CD1c-positive myeloid dendritic cell (primary cell): ENCODE measurements around the gene MAVS.
"Not testable (repeated sequence)": the region's sequence is repeated elsewhere in the genome, so short reads cannot be mapped to it uniquely, and the experiment has no call there.

Experiments
- DNase-seq: peaks from one replicate; pipeline ENCODE4 v3.0.0-alpha.2; 2016; ENCODE audit errors: extremely low spot score

The MAVS gene

DNA sequence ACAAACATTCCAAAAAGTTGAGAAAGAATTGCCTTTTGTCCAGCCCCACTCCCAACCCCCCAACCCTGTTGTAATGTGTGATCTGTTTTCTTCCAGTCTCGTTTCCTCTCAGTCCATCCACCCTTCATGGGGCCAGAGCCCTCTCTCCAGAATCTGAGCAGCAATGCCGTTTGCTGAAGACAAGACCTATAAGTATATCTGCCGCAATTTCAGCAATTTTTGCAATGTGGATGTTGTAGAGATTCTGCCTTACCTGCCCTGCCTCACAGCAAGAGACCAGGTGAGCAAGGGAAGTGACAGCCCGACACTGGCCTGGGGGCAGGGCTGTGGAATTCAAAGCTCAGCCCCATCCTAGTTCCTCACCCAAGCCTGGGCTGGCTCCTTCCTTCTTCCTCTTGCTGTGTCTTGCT, 7.8 kb downstream of the MAVS start:
- peak; percentile 17 for DNase-seq

DNA sequence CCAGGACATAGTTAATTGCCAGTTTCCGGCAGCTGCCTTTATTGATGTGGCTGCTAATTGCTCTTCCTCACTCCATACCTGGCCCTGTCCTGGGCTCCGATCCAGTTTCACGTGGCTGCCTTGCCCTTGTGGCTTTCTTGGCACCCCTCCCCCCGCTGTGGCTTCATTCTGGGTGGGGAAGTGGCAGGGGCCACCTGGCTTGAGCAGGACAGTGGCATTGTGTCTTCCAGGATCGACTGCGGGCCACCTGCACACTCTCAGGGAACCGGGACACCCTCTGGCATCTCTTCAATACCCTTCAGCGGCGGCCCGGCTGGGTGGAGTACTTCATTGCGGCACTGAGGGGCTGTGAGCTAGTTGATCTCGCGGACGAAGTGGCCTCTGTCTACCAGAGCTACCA, 10.8 kb downstream of the MAVS start:
- DNase-seq, result no peak

DNA sequence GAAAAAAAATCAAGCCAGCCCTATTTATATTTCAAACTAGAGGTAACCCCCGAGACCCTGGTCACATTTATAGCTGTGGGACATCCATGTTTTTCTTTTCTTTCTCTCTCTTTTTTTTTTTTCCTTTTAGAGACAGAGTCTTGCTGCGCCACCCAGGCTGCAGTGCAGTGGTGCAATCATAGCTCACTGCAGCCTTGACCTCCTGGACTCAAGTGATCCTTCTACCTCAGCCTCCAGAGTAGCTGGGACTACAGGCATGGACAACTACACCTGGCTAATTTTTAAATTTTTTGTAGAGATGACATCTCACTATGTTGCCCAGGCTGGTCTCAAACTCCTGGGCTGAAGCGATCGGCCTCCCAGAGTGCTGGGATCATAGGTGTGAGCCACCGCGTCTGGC, 12.1 kb downstream of the MAVS start:
- DNase-seq, result no peak

DNA sequence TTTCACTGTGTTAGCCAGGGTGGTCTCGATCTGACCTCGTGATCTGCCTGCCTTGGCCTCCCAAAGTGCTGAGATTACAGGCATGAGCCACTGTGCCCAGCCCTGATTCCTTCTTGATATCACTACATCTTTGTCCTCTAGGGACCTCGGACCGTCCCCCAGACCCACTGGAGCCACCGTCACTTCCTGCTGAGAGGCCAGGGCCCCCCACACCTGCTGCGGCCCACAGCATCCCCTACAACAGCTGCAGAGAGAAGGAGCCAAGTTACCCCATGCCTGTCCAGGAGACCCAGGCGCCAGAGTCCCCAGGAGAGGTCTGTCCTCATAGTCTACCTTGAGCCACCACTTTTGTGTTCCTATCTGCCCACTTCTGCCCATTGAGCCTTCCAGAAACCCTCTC, 14.6 kb downstream of the MAVS start:
- DNase-seq, result no peak

DNA sequence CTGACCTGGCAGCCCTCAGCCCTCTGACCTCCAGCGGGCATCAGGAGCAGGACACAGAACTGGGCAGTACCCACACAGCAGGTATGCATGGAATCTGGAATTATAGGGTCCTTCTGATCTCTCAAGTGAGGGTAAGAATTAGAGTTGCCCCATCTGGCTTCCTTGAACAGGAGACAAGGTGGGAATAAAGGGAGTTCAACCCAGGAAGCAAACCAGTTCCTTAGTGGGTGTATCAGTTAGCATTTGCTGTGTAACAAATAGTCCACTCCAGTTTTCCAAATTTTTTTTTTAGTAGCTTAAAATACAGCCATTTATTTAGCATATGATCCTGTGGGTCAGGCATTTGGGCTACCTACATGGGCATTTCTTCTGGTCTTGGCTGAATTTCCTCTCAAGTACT, 15.7 kb downstream of the MAVS start:
- no peak for DNase-seq

DNA sequence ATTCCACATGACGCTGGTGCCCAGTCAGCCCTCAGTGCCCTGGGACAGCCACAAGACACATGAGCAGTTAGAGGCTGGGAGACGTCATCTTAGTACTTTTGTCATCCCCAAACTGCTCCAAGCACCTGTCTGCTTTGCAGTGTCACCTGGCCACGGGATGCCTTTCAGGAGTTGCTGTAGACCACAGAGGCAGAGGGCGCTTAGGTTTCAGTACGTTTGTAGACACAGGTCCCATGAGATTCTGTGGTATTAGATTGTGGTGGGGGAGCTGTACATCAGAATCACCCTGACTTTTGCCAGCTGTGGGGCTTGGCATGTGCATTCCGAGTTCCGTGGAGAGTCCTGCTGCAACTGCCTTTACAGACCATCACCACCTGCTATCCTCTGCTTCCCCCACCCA, 16.7 kb downstream of the MAVS start:
- no peak for DNase-seq

DNA sequence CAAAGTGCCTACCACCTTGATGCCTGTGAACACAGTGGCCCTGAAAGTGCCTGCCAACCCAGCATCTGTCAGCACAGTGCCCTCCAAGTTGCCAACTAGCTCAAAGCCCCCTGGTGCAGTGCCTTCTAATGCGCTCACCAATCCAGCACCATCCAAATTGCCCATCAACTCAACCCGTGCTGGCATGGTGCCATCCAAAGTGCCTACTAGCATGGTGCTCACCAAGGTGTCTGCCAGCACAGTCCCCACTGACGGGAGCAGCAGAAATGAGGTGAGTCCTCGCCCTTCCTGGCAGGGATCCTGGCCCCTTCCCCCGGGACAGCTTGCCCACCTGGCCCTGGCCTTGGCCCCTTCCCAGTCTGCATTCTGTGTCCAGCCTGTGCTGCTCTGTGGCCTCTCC, 17.9 kb downstream of the MAVS start:
- DNase-seq, result no peak

DNA sequence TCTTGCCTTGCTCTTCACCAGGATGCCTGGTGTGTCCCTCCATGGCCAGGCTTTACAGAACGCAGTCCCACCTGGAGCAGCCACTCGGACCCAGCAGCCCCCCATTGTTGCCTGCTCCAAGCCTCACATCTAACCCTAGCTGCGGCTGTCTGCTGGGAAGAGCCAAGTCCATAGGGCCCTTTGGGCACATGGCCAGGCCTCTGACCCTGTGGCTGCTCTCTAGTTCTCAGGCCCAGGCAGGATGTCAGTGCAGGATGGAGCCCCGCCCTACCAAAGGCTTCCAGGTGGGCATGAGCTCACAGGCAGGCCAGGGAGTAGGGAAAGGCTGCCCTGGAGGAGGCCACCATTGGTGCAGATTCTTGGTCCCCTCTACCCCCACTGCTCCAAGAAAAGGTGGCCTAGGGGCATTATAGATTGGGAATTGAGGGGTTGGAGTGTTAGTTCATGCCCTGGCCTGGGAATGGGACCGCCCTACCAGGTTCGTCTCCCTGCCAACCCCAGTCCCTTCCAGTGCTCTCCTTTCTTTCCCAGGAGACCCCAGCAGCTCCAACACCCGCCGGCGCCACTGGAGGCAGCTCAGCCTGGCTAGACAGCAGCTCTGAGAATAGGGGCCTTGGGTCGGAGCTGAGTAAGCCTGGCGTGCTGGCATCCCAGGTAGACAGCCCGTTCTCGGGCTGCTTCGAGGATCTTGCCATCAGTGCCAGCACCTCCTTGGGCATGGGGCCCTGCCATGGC, 18.7 kb downstream of the MAVS start:
- no peak for DNase-seq

DNA sequence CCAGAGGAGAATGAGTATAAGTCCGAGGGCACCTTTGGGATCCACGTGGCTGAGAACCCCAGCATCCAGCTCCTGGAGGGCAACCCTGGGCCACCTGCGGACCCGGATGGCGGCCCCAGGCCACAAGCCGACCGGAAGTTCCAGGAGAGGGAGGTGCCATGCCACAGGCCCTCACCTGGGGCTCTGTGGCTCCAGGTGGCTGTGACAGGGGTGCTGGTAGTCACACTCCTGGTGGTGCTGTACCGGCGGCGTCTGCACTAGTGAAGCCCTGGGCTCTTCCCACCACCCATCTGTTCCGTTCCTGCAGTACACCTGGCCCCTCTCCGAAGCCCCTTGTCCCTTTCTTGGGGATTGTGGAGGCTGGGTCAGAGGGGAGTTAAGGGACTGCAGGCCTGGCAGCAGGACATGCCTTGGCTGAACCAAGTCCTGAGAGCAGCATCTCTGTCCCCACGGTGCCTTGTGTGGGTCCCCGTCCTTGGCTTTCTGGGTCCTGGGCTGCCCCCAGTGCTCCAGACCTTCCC, 19.3 kb downstream of the MAVS start:
- DNase-seq, result no peak

DNA sequence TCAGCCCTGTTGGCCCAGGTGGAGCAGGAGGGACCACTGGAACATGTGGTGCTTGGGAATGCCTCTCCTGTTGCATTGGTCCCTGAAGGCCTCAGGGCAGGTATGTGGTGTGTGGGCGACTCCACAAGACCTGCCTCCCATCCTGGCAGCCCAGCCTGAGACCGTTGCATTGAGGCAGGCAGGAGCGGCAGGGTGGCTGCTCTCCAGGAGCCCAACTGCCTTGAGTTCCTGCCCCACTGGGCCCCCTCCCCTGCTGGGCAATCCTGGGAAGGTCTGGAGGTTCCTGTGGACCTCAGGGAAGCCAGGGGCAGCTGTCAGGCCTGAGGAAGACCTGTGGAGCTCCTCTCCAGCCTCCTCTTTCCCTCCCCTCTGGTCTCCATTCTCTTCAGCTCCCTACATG, 19.8 kb downstream of the MAVS start:
- no peak for DNase-seq

DNA sequence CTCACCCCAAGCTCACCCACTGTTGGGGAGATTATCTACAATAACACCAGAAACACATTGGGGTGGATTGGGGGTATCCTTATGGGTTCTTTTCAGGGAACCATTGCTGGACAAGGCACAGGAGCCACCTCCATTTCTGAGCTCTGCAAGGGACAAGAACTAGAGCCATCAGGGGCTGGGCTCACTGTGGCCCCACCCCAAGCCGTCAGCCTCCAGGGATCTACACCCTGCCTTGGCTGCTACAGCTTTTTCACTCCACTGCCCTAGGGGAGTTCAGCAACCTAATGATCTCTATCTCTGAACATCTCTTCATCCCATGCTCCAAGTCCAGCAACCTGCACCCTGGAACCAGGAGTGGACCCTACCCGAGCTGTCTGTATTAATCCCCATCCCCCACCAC, 21.2 kb downstream of the MAVS start:
- DNase-seq, result no peak

DNA sequence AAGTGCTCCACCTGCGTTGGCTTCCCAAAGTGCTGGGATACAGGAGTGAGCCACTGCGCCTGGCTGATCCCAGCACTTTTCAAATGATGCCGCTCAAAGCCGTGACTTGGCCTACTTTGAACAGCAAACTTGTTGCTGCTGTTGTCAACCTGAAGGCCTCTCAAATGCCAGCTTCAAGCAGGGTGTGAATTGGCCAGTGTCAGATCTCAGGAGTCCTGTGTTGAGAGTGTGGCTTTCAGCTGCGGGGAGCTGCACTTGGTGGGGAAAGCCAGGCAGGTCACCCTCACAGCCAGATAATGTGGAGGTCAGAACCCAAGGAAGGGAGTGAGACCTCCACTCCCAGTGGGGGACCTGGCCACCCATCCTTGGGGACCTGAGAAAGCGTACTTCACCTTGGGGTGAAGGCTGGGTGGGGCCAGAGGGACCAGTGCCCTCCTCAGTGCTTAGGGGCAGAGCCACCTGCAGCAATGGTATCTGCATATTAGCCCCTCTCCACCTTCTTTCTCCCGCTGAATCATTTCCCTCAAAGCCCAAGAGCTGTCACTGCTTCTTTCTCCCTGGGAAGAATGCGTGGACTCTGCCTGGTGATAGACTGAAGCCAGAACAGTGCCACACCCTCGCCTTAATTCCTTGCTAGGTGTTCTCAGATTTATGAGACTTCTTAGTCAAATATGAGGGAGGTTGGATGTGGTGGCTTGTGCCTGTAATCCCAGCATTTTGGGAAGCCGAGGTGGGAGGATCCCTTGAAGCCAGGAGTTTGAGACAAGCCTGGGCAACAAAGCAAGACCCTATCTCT, 23.4 kb downstream of the MAVS start:
- no peak for DNase-seq

DNA sequence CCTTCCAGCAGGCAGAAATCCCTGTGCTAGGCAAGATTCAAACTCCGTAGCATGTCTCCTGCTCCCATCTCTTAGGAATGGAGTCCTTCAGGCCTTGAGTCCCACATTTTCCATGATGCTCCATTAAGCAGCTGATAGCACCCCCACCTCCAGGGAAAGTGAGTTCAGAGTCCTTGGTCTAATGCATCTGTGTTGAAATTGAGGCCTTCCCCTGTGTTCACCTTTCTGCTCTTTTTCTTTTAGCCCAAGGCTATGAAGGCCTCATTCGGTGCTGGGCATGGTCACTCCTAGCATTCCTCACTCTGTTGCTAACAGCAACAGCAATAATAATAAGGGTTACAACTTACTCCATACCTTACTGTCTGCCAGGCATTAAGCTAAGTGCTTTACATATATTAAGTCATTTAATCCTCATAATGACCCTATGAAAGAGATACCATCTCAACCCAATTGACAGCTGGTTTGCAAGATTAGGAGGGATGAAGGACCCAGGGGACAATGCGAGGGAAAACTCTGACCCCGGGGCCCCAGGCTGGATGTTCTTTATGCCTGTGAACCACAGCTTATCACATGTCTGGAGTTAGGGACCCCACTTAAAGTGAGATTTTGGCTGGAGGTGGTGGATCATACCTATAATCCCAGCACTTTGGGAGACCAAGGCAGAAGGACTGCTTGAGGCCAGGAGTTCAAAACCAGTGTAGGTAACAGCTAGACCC, 25.1 kb downstream of the MAVS start:
- DNase-seq, result no peak

DNA sequence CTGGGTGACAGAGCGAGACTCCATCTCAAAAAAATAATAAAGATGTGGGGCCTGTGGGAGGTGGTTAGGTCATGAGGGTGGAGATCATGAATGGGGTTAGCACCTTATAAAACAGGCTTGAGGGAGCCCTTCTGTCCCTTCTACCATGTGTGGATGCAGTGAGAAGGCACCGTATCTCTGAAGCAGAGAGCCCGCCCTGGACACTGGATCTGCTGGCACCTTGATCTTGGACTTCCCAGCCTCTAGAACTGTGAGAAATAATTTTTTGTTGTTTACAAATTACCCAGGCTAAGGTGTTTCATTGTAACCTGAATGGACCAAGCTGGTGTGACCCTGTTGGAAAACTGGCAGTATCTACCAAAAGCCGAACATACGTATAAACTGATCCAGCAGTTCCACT, 26.9 kb downstream of the MAVS start:
- DNase-seq, result no peak

DNA sequence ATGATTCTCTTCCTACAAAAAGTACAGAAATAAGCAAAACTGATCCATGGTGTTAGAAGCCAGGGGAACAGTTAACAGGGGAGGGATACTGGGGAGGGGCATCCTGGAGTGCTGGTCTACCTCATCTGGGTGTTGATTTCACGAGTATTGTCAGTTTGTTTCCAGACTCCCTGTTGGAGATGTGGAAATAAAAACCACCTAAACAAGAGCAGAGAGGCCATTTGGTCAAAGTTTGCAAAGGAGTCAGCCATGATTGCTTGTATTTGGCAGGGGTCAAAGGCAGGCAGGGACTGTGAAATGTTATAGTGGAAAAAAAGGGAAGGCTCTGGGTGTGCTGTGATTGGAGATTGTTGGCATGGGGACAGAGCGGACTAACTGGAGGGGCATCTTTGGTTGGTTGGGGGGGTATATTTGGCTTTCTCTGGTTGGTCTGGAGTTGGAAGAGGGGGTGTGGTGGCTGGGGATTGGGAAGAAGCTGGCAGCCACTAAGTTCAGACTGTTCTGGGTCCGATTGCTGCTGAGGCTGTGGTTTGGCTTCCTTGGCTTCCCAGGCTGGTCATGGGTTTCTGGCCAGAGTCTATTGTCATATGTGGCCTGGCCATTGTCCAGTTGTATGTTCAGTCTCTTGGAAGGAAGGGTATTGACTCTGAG, 27.7 kb downstream of the MAVS start:
- no peak for DNase-seq

DNA sequence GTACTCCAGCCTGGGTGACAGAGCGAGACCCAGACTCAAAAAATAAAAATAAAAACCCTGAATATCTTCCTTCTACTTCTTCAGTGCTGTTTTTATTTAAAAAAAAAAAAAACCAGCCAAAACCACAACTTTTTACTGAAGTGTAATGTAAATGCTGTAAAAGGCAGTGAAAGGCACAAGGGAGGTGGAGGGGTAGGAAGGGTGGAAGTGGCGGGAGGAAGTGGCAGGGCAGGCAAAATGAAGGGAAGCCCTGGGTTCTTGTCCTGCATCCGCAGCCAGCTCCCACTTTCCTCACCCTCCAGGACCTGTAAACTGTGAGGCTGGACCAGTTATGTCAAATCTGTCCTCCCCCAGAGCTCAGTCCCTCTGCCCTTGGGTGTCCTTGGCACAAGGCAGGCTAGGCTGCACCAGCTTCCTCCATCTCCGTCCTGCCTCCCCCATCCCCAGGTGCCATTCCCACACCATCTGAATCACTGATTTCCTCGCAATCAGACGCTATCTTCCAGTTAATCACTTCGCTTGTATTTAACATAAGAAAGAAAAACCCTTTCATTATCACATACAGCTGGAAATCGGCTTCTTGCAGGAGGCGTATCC, 28.8 kb downstream of the MAVS start:
- no peak for DNase-seq

DNA sequence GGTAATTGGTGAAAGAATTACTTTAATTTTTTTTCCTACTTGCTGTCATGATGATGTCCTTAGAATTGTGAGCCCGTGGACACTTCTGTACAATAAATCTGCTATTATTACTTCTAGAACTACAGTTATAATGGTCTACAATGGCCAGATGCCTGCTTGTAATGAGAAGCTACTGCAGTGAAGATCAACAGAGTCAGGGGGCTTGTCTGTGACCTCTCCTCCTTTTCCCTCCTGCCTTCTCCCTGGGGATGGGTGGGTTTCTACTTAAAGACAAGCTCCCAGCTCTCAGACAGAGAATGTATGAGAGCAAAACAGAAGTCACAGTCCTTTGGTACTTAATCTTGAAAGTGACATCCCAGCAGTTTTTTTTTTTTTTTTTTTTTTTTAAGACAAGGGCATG, 29.4 kb downstream of the MAVS start:
- no peak for DNase-seq

DNA sequence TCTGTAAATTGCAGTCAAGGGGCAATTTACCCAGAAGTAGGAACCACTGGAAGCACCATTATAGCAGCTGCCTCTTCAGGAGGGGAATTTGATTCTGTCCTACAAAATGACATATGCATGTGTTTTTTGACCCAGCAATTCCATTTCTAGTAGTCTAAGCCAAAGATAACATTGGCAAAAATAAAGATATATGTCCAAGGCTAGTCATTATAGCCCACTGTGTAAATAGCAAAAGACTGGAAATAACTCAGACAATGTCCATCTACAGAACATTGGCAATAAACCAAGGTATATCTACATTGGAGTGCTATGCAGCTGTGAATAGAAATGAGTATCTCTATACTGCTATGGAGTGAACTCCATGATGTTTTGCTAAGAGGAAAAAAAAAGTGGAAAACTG, 30.0 kb downstream of the MAVS start:
- DNase-seq, result no peak

DNA sequence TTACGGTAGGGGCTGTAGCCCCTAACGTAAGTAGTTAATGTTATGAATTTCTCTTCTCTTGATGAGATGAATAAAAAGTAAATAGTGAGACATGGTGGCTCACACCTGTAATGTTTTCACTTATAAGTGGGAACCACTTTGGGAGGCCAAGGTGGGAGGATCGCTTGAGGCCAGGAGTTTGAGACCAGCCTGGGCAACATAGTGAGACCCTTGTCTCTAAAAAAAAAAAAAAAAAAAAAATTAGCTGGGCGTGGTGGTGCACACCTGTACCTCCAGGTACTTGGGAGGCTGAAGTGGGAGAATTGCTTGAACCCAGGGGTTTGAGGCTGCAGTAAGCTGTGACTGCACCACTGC, 32.3 kb downstream of the MAVS start:
- not testable (repeated sequence) for DNase-seq

DNA sequence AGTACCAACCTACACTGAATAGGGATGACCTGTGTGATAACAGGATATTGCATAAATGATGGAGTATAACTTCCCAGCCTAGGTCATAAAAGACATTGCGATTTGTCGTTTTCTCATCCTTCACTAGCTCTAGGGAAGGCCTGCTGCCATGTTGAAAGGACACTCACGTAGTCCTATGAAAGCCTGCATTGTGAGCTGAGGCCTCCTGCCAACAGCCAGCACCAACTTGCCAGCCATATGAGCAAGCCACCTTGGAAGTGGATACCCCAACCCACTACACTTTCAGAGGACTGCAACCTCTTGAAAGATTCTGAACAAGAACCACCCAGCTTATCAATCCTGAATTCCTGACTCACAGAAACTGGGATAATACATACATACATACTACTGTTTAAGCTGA, 39.1 kb downstream of the MAVS start:
- no peak for DNase-seq

DNA sequence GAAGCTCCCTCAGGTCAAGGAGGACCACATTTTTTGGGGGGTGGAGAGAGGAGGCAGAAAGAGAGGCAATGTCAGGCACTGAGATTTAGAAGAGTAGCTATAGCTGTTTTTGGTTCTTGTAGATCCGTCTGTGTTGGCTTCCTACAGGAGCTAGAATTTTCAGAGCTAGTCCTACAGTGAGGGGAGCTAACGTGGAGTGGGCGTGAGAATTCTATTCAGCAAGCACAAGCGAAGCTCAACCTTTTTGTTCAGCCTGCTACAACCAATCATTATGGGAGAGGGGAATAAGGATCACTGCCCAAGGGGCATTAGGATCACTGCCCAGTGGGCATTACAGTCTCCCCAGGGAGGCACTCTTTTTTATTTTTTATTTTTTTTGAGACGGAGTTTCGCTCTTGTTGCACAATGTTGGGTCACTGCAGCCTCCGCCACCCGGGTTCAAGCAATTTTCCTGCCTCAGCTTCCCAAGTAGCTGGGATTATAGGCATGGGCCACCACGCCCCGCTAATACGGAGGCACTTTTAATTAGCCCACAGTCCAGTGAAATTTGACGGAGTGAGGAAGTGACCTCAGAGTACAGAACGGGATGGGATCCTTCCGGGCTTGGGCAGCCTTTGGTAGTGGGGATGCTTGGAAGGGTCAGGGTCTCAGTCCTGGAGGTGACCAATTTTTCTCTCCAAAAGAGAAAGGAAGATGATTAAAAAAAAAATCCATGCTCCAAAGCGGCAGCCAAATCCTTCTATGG, 41.4 kb downstream of the MAVS start:
- DNase-seq, result peak; percentile 59
